ENCODE results near the gene ATP10B.
"Not testable (repeated sequence)": the region's sequence is repeated elsewhere in the genome, so short reads cannot be mapped to it uniquely, and the experiment has no call there.

The ATP10B gene, protein sequence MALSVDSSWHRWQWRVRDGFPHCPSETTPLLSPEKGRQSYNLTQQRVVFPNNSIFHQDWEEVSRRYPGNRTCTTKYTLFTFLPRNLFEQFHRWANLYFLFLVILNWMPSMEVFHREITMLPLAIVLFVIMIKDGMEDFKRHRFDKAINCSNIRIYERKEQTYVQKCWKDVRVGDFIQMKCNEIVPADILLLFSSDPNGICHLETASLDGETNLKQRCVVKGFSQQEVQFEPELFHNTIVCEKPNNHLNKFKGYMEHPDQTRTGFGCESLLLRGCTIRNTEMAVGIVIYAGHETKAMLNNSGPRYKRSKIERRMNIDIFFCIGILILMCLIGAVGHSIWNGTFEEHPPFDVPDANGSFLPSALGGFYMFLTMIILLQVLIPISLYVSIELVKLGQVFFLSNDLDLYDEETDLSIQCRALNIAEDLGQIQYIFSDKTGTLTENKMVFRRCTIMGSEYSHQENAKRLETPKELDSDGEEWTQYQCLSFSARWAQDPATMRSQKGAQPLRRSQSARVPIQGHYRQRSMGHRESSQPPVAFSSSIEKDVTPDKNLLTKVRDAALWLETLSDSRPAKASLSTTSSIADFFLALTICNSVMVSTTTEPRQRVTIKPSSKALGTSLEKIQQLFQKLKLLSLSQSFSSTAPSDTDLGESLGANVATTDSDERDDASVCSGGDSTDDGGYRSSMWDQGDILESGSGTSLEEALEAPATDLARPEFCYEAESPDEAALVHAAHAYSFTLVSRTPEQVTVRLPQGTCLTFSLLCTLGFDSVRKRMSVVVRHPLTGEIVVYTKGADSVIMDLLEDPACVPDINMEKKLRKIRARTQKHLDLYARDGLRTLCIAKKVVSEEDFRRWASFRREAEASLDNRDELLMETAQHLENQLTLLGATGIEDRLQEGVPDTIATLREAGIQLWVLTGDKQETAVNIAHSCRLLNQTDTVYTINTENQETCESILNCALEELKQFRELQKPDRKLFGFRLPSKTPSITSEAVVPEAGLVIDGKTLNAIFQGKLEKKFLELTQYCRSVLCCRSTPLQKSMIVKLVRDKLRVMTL (N-terminal part only)

DNA sequence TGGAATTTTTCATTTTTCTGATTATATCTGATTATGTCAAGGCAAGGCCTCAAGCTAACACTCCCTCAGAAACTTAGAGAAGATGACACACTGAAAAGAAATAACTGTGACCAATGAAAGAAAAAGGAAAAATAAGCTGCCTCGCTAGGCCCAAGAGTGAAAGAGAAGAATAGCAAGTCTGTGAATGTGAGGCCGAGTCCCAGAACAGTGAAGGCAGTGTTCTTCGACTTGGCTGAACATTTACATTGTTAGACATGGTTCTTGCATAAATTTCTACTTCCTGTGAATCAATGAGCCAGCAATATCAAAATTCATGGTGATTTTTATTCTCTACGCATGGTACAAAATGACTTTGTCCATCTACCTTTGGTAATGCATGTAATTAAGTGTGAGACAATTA is at the start of gene ATP10B:
TSS of gene ATP10B (minus strand) at position 163 of the 400 bp plus-strand sequence. CDS start 164,137 bp downstream, outside the sequence.
- no peaks in the 10 kb centered on the region for H3K27me3 ChIP-seq
- no peaks in the 10 kb centered on the region for H3K4me1 ChIP-seq (ENCODE audit: control insufficient read depth in 1 of 2, insufficient read depth in 1 of 2, low read depth in 1 of 2, low read length in 1 of 2)
- H3K9me3 ChIP-seq: no peaks in the 10 kb centered on the region
- TF ChIP-seq, protein P1, sequence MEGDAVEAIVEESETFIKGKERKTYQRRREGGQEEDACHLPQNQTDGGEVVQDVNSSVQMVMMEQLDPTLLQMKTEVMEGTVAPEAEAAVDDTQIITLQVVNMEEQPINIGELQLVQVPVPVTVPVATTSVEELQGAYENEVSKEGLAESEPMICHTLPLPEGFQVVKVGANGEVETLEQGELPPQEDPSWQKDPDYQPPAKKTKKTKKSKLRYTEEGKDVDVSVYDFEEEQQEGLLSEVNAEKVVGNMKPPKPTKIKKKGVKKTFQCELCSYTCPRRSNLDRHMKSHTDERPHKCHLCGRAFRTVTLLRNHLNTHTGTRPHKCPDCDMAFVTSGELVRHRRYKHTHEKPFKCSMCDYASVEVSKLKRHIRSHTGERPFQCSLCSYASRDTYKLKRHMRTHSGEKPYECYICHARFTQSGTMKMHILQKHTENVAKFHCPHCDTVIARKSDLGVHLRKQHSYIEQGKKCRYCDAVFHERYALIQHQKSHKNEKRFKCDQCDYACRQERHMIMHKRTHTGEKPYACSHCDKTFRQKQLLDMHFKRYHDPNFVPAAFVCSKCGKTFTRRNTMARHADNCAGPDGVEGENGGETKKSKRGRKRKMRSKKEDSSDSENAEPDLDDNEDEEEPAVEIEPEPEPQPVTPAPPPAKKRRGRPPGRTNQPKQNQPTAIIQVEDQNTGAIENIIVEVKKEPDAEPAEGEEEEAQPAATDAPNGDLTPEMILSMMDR (IDR thresholded peaks at IDR 0.05): no peak
- H3K27ac ChIP-seq: no peak within 1 kb of the TSS
- H3K4me3 ChIP-seq (ENCODE audit: low read depth in 1 of 2, low read length in 1 of 2): no peak within 1 kb of the TSS
- no peaks in the 10 kb centered on the region for H3K36me3 ChIP-seq

DNA sequence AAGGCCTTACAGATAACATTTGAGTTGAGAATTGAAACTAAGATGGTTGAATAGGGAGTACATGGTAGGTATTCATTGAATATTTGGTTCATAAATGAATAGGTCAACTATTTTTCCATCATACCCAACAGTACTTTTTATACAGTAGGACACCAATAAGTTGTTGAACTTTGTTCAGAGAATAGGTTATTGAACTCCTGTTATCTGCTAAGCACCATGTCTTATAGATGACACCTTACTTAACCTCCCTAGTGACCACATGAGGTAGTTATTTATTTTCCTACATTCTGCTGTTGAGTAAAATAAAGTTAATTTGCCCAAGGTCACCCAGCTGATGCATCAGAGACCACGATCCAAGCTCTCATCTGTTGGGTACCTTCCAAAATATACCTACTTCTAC is 49.6 kb upstream of the ATP10B start:
- H3K36me3 ChIP-seq: no peaks in the 10 kb centered on the region
- H3K27me3 ChIP-seq: no peaks in the 10 kb centered on the region
- TF ChIP-seq, protein P1 (IDR thresholded peaks at IDR 0.05): no peak
- H3K4me1 ChIP-seq (ENCODE audit: control insufficient read depth in 1 of 2, insufficient read depth in 1 of 2, low read depth in 1 of 2, low read length in 1 of 2): no peaks in the 10 kb centered on the region
- H3K27ac ChIP-seq: no peak overlapping the region
- H3K9me3 ChIP-seq: no peaks in the 10 kb centered on the region
- no peak overlapping the region for H3K4me3 ChIP-seq (ENCODE audit: low read depth in 1 of 2, low read length in 1 of 2)

DNA sequence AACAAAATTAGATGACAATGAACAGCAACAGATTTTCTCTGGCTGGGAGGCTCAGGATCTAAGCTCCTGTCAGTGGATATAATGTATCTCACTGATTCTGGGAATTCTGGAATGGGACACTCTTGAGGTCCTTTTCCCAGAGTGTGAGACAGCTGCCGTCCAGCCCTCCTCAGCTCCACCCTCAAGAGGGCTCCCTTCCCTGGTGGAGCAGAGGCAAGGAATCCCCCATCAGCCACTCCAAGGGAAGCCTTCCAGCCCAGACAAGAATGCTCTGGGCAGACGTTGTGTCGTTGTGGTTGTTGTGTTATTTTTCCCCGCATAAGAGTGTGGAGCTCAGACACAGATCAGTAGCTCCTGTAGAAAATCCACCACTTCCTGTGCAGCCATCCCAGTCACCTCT is 47.7 kb upstream of the ATP10B start:
- TF ChIP-seq, protein P1 (IDR thresholded peaks at IDR 0.05): no peak
- H3K4me1 ChIP-seq (ENCODE audit: control insufficient read depth in 1 of 2, insufficient read depth in 1 of 2, low read depth in 1 of 2, low read length in 1 of 2): no peaks in the 10 kb centered on the region

DNA sequence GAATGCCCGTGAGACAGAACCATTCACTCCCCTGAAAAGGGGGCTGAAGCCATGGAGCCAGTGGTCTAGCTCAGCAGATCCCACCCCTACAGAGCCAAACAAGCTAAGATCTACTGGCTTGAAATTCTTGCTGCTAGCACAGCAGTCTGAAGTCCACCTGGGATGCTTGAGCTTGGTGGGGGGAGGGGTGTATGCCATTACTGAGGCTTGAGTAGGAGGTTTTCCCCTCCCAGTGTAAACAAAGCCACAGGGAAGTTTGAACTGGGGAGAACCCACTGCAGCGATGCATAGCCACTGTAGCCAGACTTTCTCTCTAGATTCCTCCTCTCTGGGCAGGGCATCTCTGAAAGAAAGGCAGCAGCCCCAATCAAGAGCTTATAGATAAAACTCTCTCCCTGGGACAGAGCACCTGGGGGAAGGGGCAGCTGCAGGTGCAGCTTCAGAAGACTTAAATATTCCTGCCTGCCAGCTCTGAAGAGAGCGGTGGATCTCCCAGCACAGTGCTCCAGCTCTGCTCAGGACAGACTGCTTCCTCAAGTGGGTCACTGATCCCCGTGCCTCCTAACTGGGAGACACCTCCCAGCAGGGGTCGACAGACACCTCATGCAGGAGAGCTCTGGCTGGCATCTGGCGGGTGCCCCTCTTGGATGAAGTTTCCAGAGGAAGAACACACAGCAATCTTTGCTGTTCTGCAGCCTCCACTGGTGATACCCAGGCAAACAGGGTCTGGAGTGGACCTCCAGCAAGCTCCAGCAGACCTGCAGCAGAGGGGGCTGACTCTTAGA is 41.4 kb upstream of the ATP10B start:
- not testable (repeated sequence) for H3K36me3 ChIP-seq; H3K27ac ChIP-seq; H3K4me1 ChIP-seq (ENCODE audit: control insufficient read depth in 1 of 2, insufficient read depth in 1 of 2, low read depth in 1 of 2, low read length in 1 of 2); H3K4me3 ChIP-seq (ENCODE audit: low read depth in 1 of 2, low read length in 1 of 2); H3K9me3 ChIP-seq; H3K27me3 ChIP-seq

More for the DNA sequence above, 47.7 kb upstream of the ATP10B start:
- Histone ChIP-seq H3K36me3 (no peaks in the 10 kb centered on the region), H3K27ac (no peak overlapping the region), H3K9me3 (no peaks in the 10 kb centered on the region), H3K27me3 (no peaks in the 10 kb centered on the region), H3K4me3 (ENCODE audit: low read depth in 1 of 2, low read length in 1 of 2) (no peak overlapping the region)

DNA sequence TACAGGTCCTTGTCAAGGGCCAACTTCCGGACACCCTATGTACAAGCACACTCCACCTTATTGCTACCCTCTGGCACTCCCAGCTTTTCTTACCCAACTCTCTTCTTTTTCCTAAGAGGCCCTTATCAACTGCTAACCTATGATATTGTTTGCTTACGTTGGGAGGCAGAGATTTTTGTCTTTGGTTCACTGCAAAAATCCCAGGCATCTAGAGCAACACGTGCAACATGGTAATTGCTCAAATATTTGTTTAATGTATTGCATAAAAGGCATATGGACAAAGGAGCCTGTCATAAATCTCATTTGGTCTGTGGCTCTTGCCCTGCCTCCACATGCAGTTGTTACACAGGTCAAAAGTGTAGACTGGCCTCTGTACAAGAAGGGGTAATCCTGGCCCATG is 35.8 kb upstream of the ATP10B start:
- Histone ChIP-seq H3K9me3 (no peaks in the 10 kb centered on the region), H3K27me3 (no peaks in the 10 kb centered on the region), H3K36me3 (no peaks in the 10 kb centered on the region), H3K4me3 (ENCODE audit: low read depth in 1 of 2, low read length in 1 of 2) (no peak overlapping the region), H3K4me1 (ENCODE audit: control insufficient read depth in 1 of 2, insufficient read depth in 1 of 2, low read depth in 1 of 2, low read length in 1 of 2) (no peaks in the 10 kb centered on the region), H3K27ac (no peak overlapping the region)
- TF ChIP-seq, protein P1 (IDR thresholded peaks at IDR 0.05): no peak

DNA sequence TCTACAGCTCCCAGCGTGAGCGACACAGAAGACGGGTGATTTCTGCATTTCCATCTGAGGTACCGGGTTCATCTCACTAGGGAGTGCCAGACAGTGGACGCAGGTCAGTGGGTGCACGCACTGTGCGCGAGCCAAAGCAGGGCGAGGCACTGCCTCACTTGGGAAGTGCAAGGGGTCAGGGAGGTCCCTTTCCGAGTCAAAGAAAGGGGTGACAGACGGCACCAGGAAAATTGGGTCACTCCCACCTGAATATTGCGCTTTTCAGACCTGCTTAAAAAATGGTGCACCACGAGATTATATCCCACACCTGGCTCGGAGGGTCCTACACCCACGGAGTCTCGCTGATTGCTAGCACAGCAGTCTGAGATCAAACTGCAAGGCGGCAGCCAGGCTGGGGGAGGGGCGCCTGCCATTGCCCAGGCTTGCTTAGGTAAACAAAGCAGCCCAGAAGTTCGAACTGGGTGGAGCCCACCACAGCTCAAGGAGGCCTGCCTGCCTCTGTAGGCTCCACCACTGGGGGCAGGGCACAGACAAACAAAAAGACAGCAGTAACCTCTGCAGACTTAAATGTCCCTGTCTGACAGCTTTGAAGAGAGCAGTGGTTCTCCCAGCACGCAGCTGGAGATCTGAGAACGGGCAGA is 21.7 kb upstream of the ATP10B start:
- H3K27me3 ChIP-seq; H3K9me3 ChIP-seq; H3K27ac ChIP-seq; H3K36me3 ChIP-seq; H3K4me1 ChIP-seq (ENCODE audit: control insufficient read depth in 1 of 2, insufficient read depth in 1 of 2, low read depth in 1 of 2, low read length in 1 of 2); H3K4me3 ChIP-seq (ENCODE audit: low read depth in 1 of 2, low read length in 1 of 2): not testable (repeated sequence)

Measured in neutrophil (primary cell).